22Rv1 (cell line): ENCODE results near the gene AP5S1.

Experiments used
- ZFX ChIP-seq: fragments of 450-650 bp; IDR thresholded peaks from 2 replicates; pipeline ENCODE4 v1.6.1; 2017; ENCODE audit warnings: antibody characterized with exemption, borderline replicate concordance
- TF ChIP-seq, protein P1 (sequence below): fragments of 450-650 bp; IDR thresholded peaks from 2 replicates; pipeline ENCODE4 v1.5.1; 2017; ENCODE audit warnings: mild to moderate bottlenecking

DNA sequence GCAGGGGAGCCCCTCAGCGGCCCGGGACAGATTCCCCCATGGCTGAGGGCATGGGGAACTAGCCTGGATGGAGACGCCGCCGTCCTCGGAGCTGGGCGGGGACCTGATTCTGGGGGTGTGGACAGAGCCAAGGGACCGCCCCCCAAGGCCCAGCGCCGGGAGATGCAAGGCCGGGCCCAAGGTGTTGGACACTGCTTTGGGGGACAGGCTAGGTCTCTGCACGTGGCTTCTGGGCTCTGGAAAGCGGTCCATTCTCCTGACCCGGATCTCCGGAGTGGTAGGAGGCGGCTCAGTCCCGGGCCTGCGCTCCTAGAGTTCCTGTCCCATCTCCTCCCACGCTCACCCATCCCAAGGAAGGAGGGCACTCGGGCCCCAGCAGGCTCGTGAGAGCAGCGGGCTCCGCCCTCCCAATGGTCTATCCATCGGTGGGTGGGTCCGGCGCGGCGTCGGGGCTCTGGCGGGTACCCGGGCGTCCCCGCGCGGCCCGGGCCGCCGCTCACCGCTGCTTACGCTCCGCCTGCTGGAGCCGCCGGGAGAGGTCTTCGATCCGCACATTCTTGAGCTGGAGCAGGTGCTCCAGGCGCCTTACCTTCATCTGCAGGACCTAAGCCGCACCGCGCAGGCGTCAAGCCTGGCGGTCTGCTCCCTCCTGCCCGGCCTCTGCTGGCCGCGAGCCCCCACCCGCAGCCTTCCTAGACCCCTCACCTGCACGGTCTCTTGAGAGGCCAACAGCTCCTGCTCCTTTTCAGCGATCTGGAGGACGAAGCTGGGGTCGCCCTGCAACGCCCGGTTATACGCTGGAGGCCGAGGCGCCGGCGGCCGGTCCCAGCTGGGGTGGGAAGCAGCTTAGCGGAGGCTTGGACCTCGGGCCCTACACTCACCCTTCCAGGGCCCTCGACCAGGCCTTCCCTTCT, 42.4 kb upstream of the AP5S1 start:
- TF ChIP-seq, protein P1, sequence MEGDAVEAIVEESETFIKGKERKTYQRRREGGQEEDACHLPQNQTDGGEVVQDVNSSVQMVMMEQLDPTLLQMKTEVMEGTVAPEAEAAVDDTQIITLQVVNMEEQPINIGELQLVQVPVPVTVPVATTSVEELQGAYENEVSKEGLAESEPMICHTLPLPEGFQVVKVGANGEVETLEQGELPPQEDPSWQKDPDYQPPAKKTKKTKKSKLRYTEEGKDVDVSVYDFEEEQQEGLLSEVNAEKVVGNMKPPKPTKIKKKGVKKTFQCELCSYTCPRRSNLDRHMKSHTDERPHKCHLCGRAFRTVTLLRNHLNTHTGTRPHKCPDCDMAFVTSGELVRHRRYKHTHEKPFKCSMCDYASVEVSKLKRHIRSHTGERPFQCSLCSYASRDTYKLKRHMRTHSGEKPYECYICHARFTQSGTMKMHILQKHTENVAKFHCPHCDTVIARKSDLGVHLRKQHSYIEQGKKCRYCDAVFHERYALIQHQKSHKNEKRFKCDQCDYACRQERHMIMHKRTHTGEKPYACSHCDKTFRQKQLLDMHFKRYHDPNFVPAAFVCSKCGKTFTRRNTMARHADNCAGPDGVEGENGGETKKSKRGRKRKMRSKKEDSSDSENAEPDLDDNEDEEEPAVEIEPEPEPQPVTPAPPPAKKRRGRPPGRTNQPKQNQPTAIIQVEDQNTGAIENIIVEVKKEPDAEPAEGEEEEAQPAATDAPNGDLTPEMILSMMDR = no peak
- no peak for TF ChIP-seq ZFX
